Measurements from ENCODE around the gene BICDL2.

DNA sequence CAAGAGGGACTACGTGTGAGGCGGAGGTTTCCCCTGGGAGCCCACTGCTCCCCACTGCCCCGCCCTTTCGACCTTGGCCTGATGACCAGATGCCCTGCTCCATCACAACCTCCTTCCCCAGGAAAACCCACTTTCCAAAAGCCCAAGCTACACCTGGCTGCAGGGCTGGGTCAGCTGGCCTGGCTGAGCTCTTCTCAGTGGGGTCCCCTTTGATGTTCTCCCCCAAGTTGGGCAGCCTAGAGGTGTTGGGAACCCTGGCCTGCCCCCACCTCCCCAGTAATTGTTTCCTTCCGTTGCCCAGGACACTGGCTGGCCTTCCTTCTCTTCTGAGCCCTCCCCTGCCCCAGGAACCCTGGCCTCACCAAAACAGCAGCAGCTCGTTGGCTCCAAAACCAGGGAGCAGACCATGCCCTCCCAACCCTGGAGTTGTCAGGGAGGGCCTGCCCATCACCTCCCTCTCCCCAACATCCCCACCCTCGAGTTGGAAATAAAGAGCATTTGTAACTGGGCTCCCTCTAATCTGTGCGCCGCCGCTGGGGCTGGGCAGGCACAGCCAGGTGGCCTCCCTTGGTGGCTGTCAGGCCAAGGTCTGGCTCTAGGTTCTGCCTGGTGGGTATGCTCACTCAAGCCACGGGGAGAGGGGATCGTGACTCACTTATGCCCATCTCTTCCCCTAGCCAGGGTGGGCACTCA, 22.6 kb downstream of the BICDL2 start:
- TF ChIP-seq, protein P1, sequence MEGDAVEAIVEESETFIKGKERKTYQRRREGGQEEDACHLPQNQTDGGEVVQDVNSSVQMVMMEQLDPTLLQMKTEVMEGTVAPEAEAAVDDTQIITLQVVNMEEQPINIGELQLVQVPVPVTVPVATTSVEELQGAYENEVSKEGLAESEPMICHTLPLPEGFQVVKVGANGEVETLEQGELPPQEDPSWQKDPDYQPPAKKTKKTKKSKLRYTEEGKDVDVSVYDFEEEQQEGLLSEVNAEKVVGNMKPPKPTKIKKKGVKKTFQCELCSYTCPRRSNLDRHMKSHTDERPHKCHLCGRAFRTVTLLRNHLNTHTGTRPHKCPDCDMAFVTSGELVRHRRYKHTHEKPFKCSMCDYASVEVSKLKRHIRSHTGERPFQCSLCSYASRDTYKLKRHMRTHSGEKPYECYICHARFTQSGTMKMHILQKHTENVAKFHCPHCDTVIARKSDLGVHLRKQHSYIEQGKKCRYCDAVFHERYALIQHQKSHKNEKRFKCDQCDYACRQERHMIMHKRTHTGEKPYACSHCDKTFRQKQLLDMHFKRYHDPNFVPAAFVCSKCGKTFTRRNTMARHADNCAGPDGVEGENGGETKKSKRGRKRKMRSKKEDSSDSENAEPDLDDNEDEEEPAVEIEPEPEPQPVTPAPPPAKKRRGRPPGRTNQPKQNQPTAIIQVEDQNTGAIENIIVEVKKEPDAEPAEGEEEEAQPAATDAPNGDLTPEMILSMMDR (conservative IDR thresholded peaks at IDR 0.05) = no peak
- no peak for TF ChIP-seq ZFX (IDR thresholded peaks at IDR 0.05)

Data from C4-2B (cell line).